Activated gamma-delta T cell treated with anti-CD3 and anti-CD28 coated beads, Interleukin-2, amount 50 U/mL, for 16 hours (primary cell): Measurements from ENCODE around the gene DYRK2.

Experiments
- DNase-seq: peaks from one replicate; pipeline ENCODE4 v3.0.0-alpha.2; 2020; ENCODE audit warnings: low read depth

DYRK2 gene

GRCh38 chr12:67704071-67704470, 55.5 kb downstream of the DYRK2 start:
- no peak for DNase-seq

- no peak for DNase-seq
Observed at GRCh38 chr12:67705394-67706370, 57.1 kb downstream of the DYRK2 start.

- DNase-seq: no peak
Observed at GRCh38 chr12:67709367-67709954, 60.9 kb downstream of the DYRK2 start.

GRCh38 chr12:67710582-67710981, 62.0 kb downstream of the DYRK2 start:
- DNase-seq: no peak

- no peak for DNase-seq
Observed at GRCh38 chr12:67712011-67712410, 63.5 kb downstream of the DYRK2 start.

DNA sequence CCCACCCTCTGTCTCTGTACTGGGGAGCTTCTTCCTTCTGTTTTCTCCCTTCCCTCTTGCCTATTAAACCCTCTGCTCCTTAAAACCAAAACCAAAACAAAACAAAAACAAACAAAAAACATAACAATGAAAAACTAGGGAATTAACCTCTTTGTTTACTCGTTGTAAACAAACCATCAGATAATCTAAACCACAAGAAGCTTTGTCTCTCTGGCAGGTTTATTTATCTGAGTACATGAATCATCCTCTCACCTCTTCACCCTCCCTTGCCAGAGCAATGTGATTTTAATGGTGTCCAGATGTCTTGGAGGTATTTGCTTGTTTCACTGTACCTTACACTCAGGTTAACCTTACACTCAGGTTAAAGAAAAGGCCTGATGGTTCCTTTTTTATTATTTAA, 66.1 kb downstream of the DYRK2 start:
- no peak for DNase-seq
